Choroid plexus epithelial cell (primary cell): ENCODE measurements around the gene FAM90A1.
"Not testable (repeated sequence)": the region's sequence is repeated elsewhere in the genome, so short reads cannot be mapped to it uniquely, and the experiment has no call there.

Source experiments
- DNase-seq: peaks from one replicate; pipeline ENCODE4 v3.0.0-alpha.2; 2010; ENCODE audit warnings: low read depth
- H3K4me3 ChIP-seq: 2 replicates; pipeline ENCODE4 v1.5.1; 2011; ENCODE audit warnings: low read depth, mild to moderate bottlenecking, control low read depth, low read length, moderate library complexity
- TF ChIP-seq, protein P1 (sequence below): conservative IDR thresholded peaks from 2 replicates; pipeline ENCODE4 v1.5.1; 2011; ENCODE audit warnings: low read depth, mild to moderate bottlenecking, control low read depth, inconsistent platforms, low read length, moderate library complexity

FAM90A1 gene

DNA sequence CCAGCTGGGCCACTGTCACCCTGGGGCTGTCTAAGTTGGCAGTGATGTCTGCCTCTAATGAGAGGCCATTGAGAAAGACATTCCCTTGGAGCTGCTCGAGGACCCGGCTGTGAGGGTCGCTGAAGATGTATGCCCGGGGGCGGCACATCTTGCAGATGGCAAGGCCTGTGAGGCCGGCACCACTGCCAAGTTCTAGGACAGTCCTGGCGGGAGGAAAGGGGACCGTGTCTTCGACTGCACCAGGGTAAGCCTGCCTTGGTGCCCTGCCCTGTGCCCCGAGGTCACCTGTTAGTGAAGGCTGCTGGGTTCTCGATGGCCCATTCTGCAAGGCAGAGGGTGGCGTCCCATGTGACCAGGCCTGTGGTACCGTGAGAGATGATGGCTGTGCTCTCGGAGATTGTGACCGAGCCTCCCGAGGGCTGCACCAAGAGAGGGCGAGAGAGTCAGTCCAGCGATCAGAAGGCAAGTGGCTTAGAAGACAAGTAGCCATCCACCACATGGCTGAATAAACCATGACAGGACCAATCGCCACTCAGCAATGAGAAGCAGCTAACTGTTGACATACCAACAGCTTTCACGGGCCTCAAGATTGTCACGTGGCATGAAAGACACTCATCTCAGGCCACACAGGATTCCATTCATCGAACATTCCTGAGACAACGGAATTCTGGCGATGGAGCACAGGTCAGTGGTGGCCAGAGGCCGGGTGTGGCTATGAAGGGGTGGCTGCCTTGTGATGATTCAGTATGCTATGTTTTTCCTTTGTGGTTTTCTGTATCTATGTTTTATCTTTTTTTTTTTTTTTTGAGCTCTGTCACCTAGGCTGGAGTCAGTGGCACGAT is 8.1 kb upstream of the FAM90A1 start:
- H3K4me3 ChIP-seq = not testable (repeated sequence)
- DNase-seq = peak; percentile 54

DNA sequence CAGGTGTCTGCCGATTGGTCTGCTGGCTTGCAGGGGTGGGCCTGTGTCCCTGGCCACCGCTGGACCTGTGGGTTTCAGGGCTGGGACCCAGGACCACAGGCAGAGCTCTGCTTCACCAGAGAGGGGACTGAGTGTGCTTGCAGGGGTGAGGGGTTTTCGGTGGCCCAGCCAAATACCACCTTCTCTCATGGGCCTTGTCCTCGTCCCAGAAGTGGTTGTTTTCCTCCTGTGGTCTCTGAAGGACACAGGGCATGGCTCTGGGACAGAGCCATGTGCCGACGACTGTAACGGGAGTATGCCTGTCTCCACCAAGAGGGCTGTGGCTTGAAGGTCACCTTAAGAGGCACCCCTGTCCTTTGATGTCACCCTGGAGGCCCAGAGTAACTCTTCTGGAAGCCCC is 7.3 kb upstream of the FAM90A1 start:
- DNase-seq, H3K4me3 ChIP-seq: not testable (repeated sequence)

DNA sequence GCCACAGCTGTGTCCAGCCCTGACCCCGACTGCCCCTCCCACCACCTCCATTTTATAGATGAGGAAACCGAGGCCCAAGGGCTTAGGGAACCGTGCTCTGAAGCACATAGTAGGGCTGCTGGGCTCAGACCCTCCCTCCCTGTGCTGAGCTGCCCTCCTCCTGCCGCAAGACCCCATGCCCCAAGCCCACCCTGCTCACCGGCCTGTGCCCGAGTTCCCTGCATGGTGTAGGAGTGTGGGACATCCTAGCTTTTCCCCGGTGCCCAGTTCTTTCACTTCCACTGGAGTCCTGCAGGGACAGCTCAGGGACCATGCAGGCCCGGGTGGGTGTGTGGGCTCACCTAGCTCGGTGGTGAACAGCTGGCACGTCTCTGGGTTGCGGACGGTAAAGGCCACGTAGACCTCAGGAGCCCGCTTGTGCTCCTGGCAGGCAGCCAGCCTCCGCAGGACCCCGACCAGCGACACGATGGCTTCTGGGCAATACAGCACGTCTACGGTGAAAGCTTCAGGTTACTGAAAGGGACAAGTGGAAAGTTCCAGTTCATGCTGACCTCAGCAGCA is 6.6 kb upstream of the FAM90A1 start:
- not testable (repeated sequence) for DNase-seq, H3K4me3 ChIP-seq

DNA sequence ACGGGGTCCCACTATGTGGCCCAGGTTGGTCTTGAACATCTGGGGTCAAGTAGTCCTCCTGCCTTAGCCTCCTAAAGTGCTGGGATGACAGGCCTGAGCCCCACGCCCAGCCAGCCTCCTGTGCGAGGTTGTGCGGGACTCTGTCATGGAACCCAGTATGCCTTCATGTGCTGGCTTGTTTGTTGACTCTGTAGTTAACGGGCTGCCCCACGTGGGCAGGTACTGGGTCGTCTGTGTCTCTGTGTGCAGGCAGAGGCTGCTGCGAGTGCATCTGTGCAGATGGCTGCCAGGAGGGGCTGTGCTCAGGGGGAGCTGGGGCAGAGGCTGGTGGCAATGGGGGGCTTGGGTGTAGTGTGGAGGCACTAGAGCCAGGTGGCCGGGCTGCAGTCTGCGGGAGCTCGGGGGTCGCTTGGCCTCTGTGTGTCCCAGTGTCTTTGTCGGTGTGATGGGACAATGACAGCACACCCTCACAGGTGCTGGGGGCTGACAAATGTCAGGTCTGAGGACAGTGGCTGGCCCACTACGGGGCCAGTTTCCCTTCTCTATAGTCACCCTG is 6.0 kb upstream of the FAM90A1 start:
- DNase-seq = not testable (repeated sequence)

DNA sequence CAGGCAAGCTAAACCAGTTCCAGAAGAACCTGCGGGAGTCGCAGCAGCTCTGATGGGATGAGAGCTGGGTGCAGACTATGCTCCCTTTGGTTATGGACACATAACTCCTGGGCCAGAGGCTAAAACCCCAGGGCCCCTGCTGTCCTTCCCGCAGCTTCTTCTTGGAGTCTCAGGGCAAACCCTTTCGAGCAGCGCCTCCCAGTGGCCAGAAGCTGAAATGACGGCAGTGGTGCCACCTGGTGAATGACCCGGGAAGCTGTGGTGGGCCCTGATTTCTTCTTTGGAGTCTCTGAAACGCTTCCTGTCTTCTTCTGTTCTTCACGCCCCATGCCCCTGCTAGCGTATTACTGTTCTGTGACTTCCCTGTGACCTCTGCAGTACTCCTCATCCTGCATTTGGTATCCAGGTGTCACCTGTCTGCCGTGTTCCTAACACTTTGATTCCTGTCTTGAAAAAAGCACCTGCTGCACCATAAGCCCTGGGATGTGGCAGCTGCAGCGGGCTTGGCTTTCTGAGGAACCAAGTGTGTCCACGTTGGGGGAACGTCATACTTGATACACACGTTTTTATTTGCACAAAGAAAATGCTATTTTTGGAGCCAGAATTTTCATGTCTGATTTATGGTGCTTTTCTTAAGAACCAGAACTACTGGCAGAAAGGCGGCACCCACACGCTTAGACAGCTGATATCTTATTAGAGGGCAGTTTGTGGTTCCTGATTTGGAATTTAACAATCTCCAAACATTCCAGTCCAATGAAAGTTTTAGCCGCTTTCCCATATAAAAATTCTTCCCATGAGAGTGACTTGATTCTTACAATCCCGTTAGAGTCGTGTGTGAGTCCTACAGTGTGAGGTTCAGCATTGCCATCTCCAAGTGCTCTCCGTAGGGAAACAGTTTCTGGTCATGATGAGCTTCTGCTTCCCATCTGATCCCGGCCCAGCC is 4.5 kb upstream of the FAM90A1 start:
- H3K4me3 ChIP-seq, DNase-seq: not testable (repeated sequence)
- TF ChIP-seq, protein P1, sequence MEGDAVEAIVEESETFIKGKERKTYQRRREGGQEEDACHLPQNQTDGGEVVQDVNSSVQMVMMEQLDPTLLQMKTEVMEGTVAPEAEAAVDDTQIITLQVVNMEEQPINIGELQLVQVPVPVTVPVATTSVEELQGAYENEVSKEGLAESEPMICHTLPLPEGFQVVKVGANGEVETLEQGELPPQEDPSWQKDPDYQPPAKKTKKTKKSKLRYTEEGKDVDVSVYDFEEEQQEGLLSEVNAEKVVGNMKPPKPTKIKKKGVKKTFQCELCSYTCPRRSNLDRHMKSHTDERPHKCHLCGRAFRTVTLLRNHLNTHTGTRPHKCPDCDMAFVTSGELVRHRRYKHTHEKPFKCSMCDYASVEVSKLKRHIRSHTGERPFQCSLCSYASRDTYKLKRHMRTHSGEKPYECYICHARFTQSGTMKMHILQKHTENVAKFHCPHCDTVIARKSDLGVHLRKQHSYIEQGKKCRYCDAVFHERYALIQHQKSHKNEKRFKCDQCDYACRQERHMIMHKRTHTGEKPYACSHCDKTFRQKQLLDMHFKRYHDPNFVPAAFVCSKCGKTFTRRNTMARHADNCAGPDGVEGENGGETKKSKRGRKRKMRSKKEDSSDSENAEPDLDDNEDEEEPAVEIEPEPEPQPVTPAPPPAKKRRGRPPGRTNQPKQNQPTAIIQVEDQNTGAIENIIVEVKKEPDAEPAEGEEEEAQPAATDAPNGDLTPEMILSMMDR = peak; percentile 62

More for the DNA sequence above, 6.0 kb upstream of the FAM90A1 start:
- H3K4me3 ChIP-seq = not testable (repeated sequence)

DNA sequence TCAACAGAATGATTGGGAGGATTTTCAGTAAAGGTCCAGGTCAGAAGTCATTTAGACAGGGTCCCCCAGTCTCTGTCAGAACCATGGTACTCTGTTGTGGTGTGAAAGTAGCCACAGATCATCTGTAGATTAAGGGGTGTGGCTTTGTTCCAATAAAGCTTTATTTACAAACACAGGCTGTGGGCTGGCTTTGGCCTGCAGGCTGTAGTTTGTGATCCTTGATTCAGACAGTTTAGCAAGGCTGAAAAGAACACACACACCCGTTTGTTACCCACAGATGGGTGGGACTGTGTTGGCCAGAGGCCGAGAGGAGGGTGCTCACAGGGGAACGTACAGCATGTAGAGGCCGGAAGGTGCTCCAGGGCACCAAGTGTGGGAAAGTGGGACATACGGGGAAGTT is 3.6 kb upstream of the FAM90A1 start:
- not testable (repeated sequence) for DNase-seq, H3K4me3 ChIP-seq

DNA sequence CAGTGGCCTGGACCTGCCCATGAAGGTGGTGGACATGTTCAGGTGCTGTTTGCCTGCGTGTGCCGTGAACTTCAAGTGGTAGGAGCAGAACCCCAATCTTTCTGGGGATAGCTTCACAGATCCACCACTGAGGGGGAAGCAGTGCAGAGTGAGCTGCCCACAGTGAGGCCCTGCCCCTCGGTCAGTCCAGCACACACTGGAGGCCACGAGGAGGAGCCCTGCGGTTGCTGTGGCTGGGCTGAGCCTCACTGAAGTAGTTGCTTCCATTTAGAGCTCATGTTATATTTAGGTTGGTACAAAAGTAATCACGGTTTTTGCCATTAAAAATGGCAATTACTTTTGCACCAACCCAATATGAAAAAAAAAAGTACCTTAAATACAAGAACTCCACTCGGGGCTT is 2.1 kb upstream of the FAM90A1 start:
- TF ChIP-seq, protein P1 = peak; percentile 11
- peak; percentile 30 for DNase-seq
- not testable (repeated sequence) for H3K4me3 ChIP-seq

DNA sequence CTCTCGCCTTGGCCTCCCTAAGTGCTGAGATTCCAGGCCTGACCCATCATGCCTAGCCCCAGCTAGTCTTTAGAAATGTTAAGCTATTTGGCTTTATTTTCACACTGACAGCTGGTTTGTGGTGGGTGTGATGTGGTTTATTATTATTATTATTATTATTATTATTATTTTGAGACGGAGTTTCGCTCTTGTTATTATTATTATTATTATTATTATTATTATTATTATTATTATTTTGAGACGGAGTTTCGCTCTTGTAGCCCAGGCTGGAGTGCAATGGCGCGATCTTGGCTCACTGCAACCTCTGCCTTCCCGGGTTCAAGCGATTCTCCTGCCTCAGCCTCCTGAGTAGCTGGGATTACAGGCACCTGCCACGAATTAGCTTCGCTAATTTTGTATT is 1.2 kb upstream of the FAM90A1 start:
- not testable (repeated sequence) for DNase-seq, H3K4me3 ChIP-seq

DNA sequence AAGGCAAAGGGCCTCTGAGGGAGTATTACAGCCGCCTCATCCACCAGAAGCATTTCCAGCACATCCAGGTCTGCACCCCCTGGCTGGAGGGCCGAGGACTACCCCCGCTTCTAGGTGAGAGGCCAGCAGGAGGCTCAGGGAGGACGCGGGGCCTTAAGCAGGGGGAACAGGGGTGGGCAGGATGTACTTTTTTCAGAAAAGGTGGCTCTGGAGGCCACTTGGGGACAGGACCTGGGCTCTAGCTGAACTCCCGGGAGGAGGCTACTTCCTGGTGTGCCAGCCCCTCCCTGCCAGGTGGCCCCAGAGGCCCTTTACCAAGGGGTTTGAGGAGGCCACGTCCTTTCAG is 287 bp upstream of the FAM90A1 start:
- DNase-seq = not testable (repeated sequence)
- H3K4me3 ChIP-seq = peak overlapping the region; percentile 29

DNA sequence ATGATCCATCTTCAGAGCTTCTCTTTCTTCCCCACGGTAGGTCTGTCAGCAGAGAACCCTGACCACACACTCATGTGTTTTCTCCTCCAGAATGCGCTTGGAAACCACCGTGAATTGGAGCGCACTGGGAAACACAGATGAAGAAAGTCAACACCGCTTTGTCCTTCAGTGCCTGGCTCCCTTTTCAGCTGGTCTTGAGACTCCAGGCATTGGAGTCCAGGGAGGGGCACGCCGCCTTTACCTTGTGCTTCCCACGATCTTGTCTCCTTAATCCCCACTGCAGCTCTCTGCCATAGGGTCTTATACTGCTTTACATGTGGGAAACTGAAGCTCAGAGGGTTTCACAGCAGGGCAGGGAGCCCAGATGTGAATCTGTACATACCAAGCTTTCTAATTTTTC is 1.1 kb downstream of the FAM90A1 start:
- no peak for DNase-seq
- TF ChIP-seq, protein P1 = no peak
- no peak overlapping the region for H3K4me3 ChIP-seq

DNA sequence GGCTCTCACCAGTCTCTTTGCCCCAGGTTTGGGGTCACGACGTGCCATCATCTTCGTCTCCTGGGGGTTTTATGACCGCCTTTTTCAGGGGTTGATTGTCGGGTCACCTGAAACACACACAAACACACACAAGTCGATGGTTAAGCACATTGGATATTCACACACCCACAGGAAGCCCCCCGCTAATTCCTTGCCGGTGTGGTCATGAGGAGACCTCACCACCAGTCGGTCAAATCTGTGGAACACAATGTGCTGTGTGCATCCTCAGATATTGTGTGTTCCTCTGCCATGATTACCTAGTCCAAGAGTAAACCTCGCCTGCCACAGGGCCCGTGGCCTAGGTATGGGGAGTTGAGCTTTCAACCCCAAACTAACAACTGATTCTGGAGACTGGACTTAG is 2.6 kb downstream of the FAM90A1 start:
- DNase-seq, H3K4me3 ChIP-seq: not testable (repeated sequence)

DNA sequence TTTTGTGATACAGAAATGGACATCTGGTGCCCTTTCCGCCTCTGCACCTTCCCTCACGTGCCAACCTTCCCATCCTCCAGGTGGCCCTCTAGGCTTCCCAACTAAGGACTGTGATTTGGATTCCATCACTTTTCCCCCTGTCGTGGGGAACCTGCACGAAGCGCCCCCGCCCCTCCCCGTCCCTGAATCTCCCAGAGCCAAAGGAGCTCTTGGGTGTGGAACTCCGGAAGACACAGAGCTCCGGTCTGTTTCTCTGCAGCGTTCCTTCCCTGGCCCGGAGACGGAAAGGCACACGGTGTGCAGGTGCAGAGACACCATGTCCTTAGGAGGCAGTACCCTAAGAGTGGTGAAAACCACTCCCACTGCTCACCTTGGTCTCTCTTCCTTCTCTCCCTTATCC is 3.8 kb downstream of the FAM90A1 start:
- not testable (repeated sequence) for DNase-seq, H3K4me3 ChIP-seq

DNA sequence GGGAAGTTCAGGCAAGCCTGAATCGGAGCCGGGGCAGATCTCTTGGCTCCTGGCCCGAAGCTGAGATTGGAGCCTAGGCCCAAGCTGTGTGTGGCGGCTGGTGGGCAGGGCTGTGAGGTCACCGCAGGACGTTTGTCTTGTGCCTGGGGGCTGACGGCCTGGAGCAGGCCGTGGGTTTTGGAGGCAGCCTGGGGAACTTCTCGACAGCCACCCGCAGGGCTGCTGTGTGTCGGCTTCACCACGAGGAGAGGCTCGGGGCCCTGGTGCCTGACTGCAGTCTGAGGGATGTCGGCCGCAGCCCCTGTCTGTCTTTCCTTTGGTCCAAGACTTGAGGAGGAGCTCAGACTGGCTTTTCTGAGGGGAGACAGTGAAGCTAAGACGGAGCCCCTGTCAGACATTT is 5.1 kb downstream of the FAM90A1 start:
- not testable (repeated sequence) for DNase-seq, H3K4me3 ChIP-seq

DNA sequence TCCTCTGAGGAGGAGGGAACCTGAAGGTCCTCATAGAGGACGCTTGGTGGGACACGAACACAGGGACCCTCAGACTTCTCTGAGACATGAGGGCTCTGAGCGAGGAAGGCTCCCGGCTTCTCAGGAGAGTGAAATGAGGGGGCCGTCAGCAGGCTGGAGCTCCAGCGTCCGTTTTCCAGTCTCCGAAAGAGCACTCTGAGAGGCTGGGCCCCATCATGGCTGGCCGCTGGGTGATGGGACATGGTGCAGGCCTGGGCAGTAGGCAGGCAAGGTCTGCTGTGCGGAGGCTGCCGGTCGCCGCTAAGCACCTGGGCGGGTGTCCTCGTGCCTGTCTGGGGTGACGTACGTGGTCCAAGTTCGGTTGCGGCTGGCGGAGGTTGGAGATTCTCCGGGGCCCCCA is 5.6 kb downstream of the FAM90A1 start:
- not testable (repeated sequence) for H3K4me3 ChIP-seq, DNase-seq

DNA sequence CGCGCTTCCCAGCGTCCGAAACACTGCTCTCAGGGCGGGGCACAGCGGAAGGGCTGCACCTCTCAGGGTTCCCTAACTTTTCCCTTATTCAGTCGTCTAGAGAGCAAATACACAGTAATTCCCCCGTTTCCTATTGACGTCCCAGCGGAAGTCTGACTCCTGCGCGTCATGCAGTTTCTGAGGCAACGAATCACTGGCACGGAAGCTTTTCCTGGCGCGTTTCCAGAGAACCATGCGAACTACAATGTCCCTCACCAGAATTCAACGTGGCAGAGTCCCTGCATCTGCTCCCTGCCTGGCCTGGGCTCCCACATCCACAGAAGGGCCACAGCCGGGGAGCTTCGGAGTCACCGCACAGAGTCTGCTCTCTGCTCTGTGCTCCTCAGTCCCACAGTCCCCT is 6.0 kb downstream of the FAM90A1 start:
- H3K4me3 ChIP-seq, DNase-seq: not testable (repeated sequence)
